NCI-H524 treated with DMSO at 0.1 percent for 48 hours (cell line): ENCODE measurements around the gene PRG3.
A peak's percentile ranks its signal among the peaks of the same experiment; 100 is the strongest.
"Not testable (repeated sequence)": the region's sequence is repeated elsewhere in the genome, so short reads cannot be mapped to it uniquely, and the experiment has no call there.

Experiments
- DNase-seq: peaks from one replicate; lab custom pipeline; 2025; lab: John Stamatoyannopoulos, UW

The PRG3 gene

GRCh38 chr11:57387289-57388030 lies 6.5 kb upstream of the PRG3 start:
- no peak for DNase-seq

GRCh38 chr11:57386178-57386940 lies 5.4 kb upstream of the PRG3 start:
- no peak for DNase-seq

GRCh38 chr11:57379732-57380131 lies 1.2 kb downstream of the PRG3 start:
- DNase-seq: no peak

GRCh38 chr11:57378186-57378585 lies 2.8 kb downstream of the PRG3 start:
- DNase-seq: no peak

- DNase-seq: peak; percentile 48
Measured at GRCh38 chr11:57377107-57377506, 3.8 kb downstream of the PRG3 start.

GRCh38 chr11:57376095-57377090 lies 4.6 kb downstream of the PRG3 start:
- no peak for DNase-seq

- no peak for DNase-seq
Measured at GRCh38 chr11:57375490-57375889, 5.5 kb downstream of the PRG3 start.

- no peak for DNase-seq
Measured at GRCh38 chr11:57374966-57375365, 6.0 kb downstream of the PRG3 start.

- no peak for DNase-seq
Measured at GRCh38 chr11:57373146-57373545, 7.8 kb downstream of the PRG3 start.

- no peak for DNase-seq
Measured at GRCh38 chr11:57370941-57371340, 10.0 kb downstream of the PRG3 start.

- DNase-seq: peak; percentile 71
Measured at GRCh38 chr11:57370251-57370650, 10.7 kb downstream of the PRG3 start.

- DNase-seq: peak; percentile 73
Measured at GRCh38 chr11:57368845-57369232, 12.1 kb downstream of the PRG3 start.

GRCh38 chr11:57368106-57368844 lies 12.7 kb downstream of the PRG3 start:
- DNase-seq: peak; percentile 49

- no peak for DNase-seq
Measured at GRCh38 chr11:57364851-57365660, 15.9 kb downstream of the PRG3 start.

- DNase-seq: no peak
Measured at GRCh38 chr11:57363131-57364080, 17.5 kb downstream of the PRG3 start.

- DNase-seq: no peak
Measured at GRCh38 chr11:57361926-57362325, 19.0 kb downstream of the PRG3 start.

- not testable (repeated sequence) for DNase-seq
Measured at GRCh38 chr11:57361420-57361819, 19.5 kb downstream of the PRG3 start.

- DNase-seq: peak; percentile 18
Measured at GRCh38 chr11:57360991-57361390, 20.0 kb downstream of the PRG3 start.

- DNase-seq: no peak
Measured at GRCh38 chr11:57359896-57360690, 20.9 kb downstream of the PRG3 start.
